SU-DHL-6 (cell line): Measurements from ENCODE around the gene UBA6.

Source experiments
- H2AFZ ChIP-seq: fragments of 200-600 bp; sonication (generic); 2 replicates; pipeline ENCODE4 v1.6.1; 2014; ENCODE audit warnings: low read depth, mild to moderate bottlenecking, moderate library complexity, mixed read lengths, antibody characterized with exemption, low read length; ENCODE audit not compliant: severe bottlenecking
- H3F3A ChIP-seq: fragments of 200-600 bp; shearing (Covaris generic); 2 replicates; pipeline ENCODE4 v1.6.0; 2016; ENCODE audit warnings: antibody characterized with exemption, mild to moderate bottlenecking; ENCODE audit not compliant: insufficient read depth
- H3K27ac ChIP-seq: fragments of 200-600 bp; sonication (generic); 2 replicates; pipeline ENCODE4 v1.5.1; 2016; ENCODE audit warnings: low read depth, mild to moderate bottlenecking, low read length, moderate library complexity, mixed read lengths
- H3K27me3 ChIP-seq: fragments of 200-600 bp; sonication (generic), shearing (Covaris generic); 2 replicates; pipeline ENCODE4 v1.6.0; 2014; ENCODE audit warnings: mild to moderate bottlenecking, low read length
- H3K36me3 ChIP-seq: fragments of 200-600 bp; sonication (generic); 2 replicates; pipeline ENCODE4 v1.6.1; 2014; ENCODE audit warnings: mild to moderate bottlenecking, low read length, mixed read lengths
- H3K4me2 ChIP-seq: fragments of 300-600, 200-600 bp; shearing (Covaris generic), sonication (generic); 2 replicates; pipeline ENCODE4 v1.6.0; 2014; ENCODE audit warnings: low read length, low read depth, mild to moderate bottlenecking; ENCODE audit not compliant: poor library complexity, severe bottlenecking
- H3K4me3 ChIP-seq: fragments of 200-600 bp; sonication (generic); 2 replicates; pipeline ENCODE4 v1.5.1; 2014; ENCODE audit warnings: antibody characterized with exemption, low read length, mild to moderate bottlenecking, mixed read lengths; ENCODE audit not compliant: insufficient read depth, poor library complexity, severe bottlenecking
- H3K79me2 ChIP-seq: fragments of 200-600 bp; sonication (generic); 2 replicates; pipeline ENCODE4 v1.6.1; 2014; ENCODE audit warnings: mild to moderate bottlenecking, low read length, moderate library complexity; ENCODE audit not compliant: insufficient read depth
- H3K9ac ChIP-seq: fragments of 200-600 bp; sonication (generic); 2 replicates; pipeline ENCODE4 v1.7.0; 2014; ENCODE audit warnings: mild to moderate bottlenecking, low read length
- H3K9me2 ChIP-seq: fragments of 200-600 bp; sonication (generic); replicated peaks from 2 replicates; pipeline ENCODE4 v1.6.1; 2014; ENCODE audit warnings: low read length; ENCODE audit not compliant: insufficient read depth
- H3K9me3 ChIP-seq: fragments of 200-600 bp; sonication (generic); 2 replicates; pipeline ENCODE4 v1.6.1; 2014; ENCODE audit warnings: low read length, mixed read lengths; ENCODE audit not compliant: insufficient read depth
- H4K20me1 ChIP-seq: fragments of 200-600 bp; sonication (generic); 2 replicates; pipeline ENCODE4 v1.6.1; 2014; ENCODE audit warnings: low read depth, mild to moderate bottlenecking, antibody characterized with exemption, low read length, moderate library complexity, mixed read lengths
- CTCF ChIP-seq: fragments of 200-600 bp; sonication (generic); IDR thresholded peaks from one replicate; pipeline ENCODE4 v1.5.1; 2017; ENCODE audit warnings: antibody characterized with exemption, mild to moderate bottlenecking, low read length, moderate library complexity; ENCODE audit not compliant: insufficient read depth, poor library complexity, severe bottlenecking
- EZH2phosphoT487 ChIP-seq: fragments of 200-600 bp; sonication (generic), shearing (Covaris generic); conservative IDR thresholded peaks from 2 replicates; pipeline ENCODE4 v1.6.1; 2018; ENCODE audit warnings: mild to moderate bottlenecking, antibody characterized with exemption, low read length, moderate library complexity, mixed read lengths

UBA6 gene

GRCh38 chr4:67603310-67604028, 97.5 kb downstream of the UBA6 start:
- Histone ChIP-seq H3K4me3 (no peak overlapping the region), H3K9me3 (no peaks in the 10 kb centered on the region), H3K9me2 (no peaks in the 10 kb centered on the region), H3F3A (no peaks in the 10 kb centered on the region), H2AFZ (no peak overlapping the region), H3K4me2 (no peak overlapping the region), H3K36me3 (peaks cover 5% of the 10 kb centered on the region; the same call in 1 of the 2 replicates), H3K79me2 (0 out of 2 replicates have a peak, but pooled peaks cover 6% of the 10 kb centered on the region), H3K27ac (no peak overlapping the region), H3K27me3 (no peaks in the 10 kb centered on the region), H3K9ac (no peak overlapping the region), H4K20me1 (no peaks in the 10 kb centered on the region)
- TF ChIP-seq EZH2phosphoT487 (no peak), CTCF (no peak)

DNA sequence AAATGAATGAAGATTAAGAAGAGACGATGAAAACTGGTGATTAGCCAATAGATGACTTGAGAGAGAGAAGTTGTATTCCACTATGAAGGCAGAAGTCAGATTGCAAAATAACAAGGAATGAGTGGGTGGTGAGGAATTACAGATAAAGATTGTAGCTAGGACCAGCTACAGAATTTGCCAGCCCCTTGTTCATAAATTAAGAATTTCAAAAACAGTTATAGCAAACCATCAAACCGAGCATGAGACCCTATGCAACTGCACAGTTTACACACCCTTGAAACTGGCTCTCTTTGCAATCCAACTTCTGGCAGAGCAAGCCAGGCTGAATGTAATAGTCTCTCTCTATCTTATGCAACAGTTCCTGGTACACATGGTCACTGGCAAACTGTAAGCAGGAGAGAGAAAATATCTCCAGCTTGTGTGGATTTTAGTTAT, 107.2 kb downstream of the UBA6 start:
- H2AFZ ChIP-seq = no peak overlapping the region
- no peaks in the 10 kb centered on the region for H3K9me2 ChIP-seq
- no peak overlapping the region for H3K4me2 ChIP-seq
- no peak overlapping the region for H3K27ac ChIP-seq
- H3K4me3 ChIP-seq = no peak overlapping the region
- H3F3A ChIP-seq = no peaks in the 10 kb centered on the region
- no peaks in the 10 kb centered on the region for H3K79me2 ChIP-seq
- 0 out of 2 replicates have a peak, but pooled peaks cover 8% of the 10 kb centered on the region for H3K36me3 ChIP-seq
- no peak overlapping the region for H3K9ac ChIP-seq
- TF ChIP-seq EZH2phosphoT487 = no peak
- no peaks in the 10 kb centered on the region for H3K27me3 ChIP-seq
- no peaks in the 10 kb centered on the region for H3K9me3 ChIP-seq
- no peaks in the 10 kb centered on the region for H4K20me1 ChIP-seq

DNA sequence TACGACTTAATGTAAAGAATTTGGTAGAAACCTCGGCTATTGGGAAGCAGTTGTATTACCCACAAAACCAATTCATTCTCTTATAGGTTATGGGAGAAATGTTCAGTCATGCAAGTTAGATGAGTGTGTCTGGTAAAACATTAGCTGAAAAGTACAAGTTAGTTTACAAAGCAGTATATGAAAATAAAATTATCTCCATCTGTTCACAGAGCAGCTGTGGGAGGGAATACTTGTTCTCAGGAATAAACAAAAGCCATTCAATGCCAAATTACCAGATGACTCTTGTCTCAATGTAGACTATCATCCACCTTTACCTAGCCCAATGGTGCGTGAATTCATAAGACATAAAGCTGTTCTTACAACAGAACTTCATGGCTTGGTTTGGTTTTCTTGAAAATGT, 113.8 kb downstream of the UBA6 start:
- Histone ChIP-seq H3K27me3 (no peaks in the 10 kb centered on the region), H3K9me3 (no peaks in the 10 kb centered on the region), H3K4me2 (no peak overlapping the region), H3K36me3 (peaks cover 4% of the 10 kb centered on the region; the same call in 1 of the 2 replicates), H3K9me2 (no peaks in the 10 kb centered on the region), H3K9ac (no peak overlapping the region), H4K20me1 (no peaks in the 10 kb centered on the region), H3K4me3 (no peak overlapping the region), H3K27ac (no peak overlapping the region), H3F3A (no peaks in the 10 kb centered on the region), H3K79me2 (no peaks in the 10 kb centered on the region), H2AFZ (no peak overlapping the region)
- TF ChIP-seq EZH2phosphoT487 (no peak), CTCF (no peak)

DNA sequence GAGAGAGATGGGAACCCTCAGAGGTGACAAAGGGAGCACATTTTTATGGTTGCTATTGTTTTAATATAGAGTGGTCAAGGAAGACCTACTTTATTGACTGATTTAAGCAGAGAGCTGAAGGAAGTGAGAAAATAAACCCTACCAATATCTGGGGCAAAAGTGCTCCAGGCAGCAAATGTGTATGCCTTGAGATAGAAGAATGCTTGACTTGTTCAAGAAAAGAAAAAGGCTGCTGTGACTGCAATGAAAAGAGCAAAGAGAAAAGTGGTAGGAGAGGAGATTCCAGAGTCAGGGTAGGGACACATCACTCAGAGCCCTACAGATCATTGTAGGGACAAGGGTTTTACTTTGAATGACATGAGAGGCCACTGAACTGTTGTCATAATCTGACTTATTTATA, 116.5 kb downstream of the UBA6 start:
- H3K9ac ChIP-seq = no peak overlapping the region
- no peak overlapping the region for H3K27ac ChIP-seq
- no peak overlapping the region for H3K4me2 ChIP-seq
- no peak overlapping the region for H2AFZ ChIP-seq
- no peaks in the 10 kb centered on the region for H3K79me2 ChIP-seq
- H3K36me3 ChIP-seq = peaks cover 4% of the 10 kb centered on the region; the same call in 1 of the 2 replicates
- no peaks in the 10 kb centered on the region for H3K9me2 ChIP-seq
- H3K9me3 ChIP-seq = no peaks in the 10 kb centered on the region
- no peak overlapping the region for H3K4me3 ChIP-seq
- H3F3A ChIP-seq = no peaks in the 10 kb centered on the region
- H3K27me3 ChIP-seq = no peaks in the 10 kb centered on the region
- no peak for TF ChIP-seq CTCF
- no peak for TF ChIP-seq EZH2phosphoT487
- no peaks in the 10 kb centered on the region for H4K20me1 ChIP-seq
